SJSA1 (cell line): ENCODE results near the gene UBR1. TPM values are rescaled to one million over a fixed set of nuclear protein-coding genes. Genes with fewer than 3 reads are reported as not detected.
"Not testable (repeated sequence)": the region's sequence is repeated elsewhere in the genome, so short reads cannot be mapped to it uniquely, and the experiment has no call there.

Experiments used
- DNase-seq, 2 experiments: peaks; one replicate each; pipeline ENCODE4 v3.0.0-alpha.2; 2015 to 2020; ENCODE audit warnings: low spot score in 2 of 2, low read depth in 1 of 2
- H3K27ac ChIP-seq: fragments of 250-450 bp; sonication (Bioruptor Pico); 2 replicates; pipeline ENCODE4 v1.5.1; 2020; ENCODE audit warnings: mild to moderate bottlenecking, moderate library complexity
- H3K27me3 ChIP-seq: fragments of 250-450 bp; sonication (Bioruptor Pico); replicated peaks from 2 replicates; pipeline ENCODE4 v1.5.1; 2020; ENCODE audit warnings: mild to moderate bottlenecking, moderate library complexity
- H3K36me3 ChIP-seq: fragments of 250-450 bp; sonication (Bioruptor Pico); 2 replicates; pipeline ENCODE4 v1.5.1; 2020; ENCODE audit warnings: mild to moderate bottlenecking
- H3K4me1 ChIP-seq: fragments of 250-450 bp; sonication (Bioruptor Pico); replicated peaks from 2 replicates; pipeline ENCODE4 v1.6.1; 2021; ENCODE audit warnings: mild to moderate bottlenecking
- H3K4me3 ChIP-seq: fragments of 250-450 bp; sonication (Bioruptor Pico); 2 replicates; pipeline ENCODE4 v1.5.1; 2020; ENCODE audit warnings: mild to moderate bottlenecking
- H3K9me3 ChIP-seq: fragments of 250-450 bp; sonication (Bioruptor Pico); replicated peaks from 2 replicates; pipeline ENCODE4 v1.5.1; 2020; ENCODE audit warnings: mild to moderate bottlenecking
- total RNA-seq: library from RNA; depleted of rRNA; stranded (reverse); fragments of >200 nt; shearing (Covaris generic); gene quantifications from 2 replicates; pipeline ENCODE4 v1.2.3, GENCODE V29; 2014

Gene UBR1
- total RNA-seq, 1 experiment from 2014 or later, result 39.2 TPM

DNA sequence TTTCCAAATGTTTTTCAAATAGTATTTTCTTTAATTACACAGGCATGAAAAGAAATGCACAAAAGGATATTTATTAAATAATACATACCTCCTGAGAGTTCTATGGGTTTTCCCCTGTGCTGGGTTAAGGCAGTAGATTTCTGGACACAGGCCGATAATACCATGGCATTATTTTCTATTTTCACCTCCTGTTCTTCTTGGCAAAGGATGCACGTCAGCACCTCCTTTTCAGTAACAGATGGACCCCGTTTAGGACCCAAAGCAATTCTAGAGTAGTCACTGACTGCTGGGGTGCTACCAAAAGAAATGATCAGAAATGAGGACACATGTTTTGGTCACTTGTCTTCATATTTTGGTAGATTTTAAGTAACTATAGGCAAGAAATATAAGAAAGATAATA lies 98.8 kb downstream of the UBR1 start:
- Histone ChIP-seq H3K4me1 (no peaks in the 10 kb centered on the region), H3K27me3 (no peaks in the 10 kb centered on the region), H3K4me3 (no peak overlapping the region), H3K9me3 (no peaks in the 10 kb centered on the region), H3K27ac (no peak overlapping the region), H3K36me3 (peaks cover 53% of the 10 kb centered on the region)
- DNase-seq, result no peak

- H3K4me3 ChIP-seq, DNase-seq, H3K27me3 ChIP-seq: not testable (repeated sequence)
These were observed 100.8 kb downstream of the UBR1 start for GRCh38 chr15:43004886-43005595.

GRCh38 chr15:42999201-42999779 lies 106.5 kb downstream of the UBR1 start:
- Histone ChIP-seq H3K27ac (no peak overlapping the region), H3K4me1 (peaks cover 5% of the 10 kb centered on the region; the same call in 1 of the 2 replicates), H3K27me3 (no peaks in the 10 kb centered on the region), H3K9me3 (no peaks in the 10 kb centered on the region), H3K36me3 (peaks cover 25% of the 10 kb centered on the region), H3K4me3 (no peak overlapping the region)
- DNase-seq, result no peak

More at GRCh38 chr15:43004886-43005595, 100.8 kb downstream of the UBR1 start:
- peaks cover 44% of the 10 kb centered on the region for H3K36me3 ChIP-seq
- H3K27ac ChIP-seq, H3K4me1 ChIP-seq, H3K9me3 ChIP-seq: not testable (repeated sequence)

DNA sequence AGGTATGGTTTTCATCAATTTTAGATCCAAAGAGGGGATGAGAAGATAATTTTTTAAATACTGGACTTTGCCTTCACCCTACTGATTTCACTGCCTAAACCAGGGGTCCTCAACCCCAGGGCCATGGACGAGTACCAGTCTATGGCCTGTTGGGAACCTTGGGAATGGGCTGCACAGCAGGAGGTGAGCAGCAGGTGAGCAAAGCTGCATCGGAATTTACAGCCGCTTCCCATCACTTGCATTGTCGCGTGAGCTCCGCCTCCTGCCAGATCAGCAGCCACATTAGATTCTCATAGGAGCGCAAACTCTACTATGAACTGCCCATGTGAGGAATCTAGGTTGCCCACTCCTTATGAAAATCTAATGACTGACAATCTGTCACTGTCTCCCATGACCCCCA lies 109.0 kb downstream of the UBR1 start:
- no peaks in the 10 kb centered on the region for H3K9me3 ChIP-seq
- no peak overlapping the region for H3K27ac ChIP-seq
- no peaks in the 10 kb centered on the region for H3K27me3 ChIP-seq
- H3K4me3 ChIP-seq, result no peak overlapping the region
- DNase-seq, result no peak
- peaks cover 20% of the 10 kb centered on the region for H3K36me3 ChIP-seq
- H3K4me1 ChIP-seq, result peaks cover 5% of the 10 kb centered on the region; the same call in 1 of the 2 replicates

DNA sequence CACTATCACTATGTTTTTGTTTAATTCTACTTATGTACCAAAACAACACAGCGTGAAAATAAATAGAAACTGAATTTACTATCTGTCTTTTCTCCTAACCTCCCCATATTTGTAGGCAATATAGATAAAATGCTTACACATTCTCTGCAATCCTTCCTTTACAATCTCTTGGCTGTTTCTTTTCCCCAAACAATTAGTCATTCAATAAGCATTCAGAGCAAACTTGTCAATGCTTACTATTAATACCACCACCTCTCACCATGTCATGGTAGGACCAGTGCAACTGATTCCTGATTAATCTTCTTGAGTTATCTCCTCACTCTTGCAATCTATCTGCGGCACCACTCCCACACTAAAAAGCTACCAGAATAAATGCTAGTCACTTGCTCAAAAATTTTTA lies 111.3 kb downstream of the UBR1 start:
- no peaks in the 10 kb centered on the region for H3K27me3 ChIP-seq
- peak in 1 of 2 experiments; percentile 12 for DNase-seq
- peak overlapping the region; percentile 20; the same call in 1 of the 2 replicates for H3K27ac ChIP-seq
- no peak overlapping the region for H3K4me3 ChIP-seq
- H3K4me1 ChIP-seq, result peaks cover 5% of the 10 kb centered on the region; the same call in 1 of the 2 replicates
- H3K36me3 ChIP-seq, result peaks cover 22% of the 10 kb centered on the region
- no peaks in the 10 kb centered on the region for H3K9me3 ChIP-seq

DNA sequence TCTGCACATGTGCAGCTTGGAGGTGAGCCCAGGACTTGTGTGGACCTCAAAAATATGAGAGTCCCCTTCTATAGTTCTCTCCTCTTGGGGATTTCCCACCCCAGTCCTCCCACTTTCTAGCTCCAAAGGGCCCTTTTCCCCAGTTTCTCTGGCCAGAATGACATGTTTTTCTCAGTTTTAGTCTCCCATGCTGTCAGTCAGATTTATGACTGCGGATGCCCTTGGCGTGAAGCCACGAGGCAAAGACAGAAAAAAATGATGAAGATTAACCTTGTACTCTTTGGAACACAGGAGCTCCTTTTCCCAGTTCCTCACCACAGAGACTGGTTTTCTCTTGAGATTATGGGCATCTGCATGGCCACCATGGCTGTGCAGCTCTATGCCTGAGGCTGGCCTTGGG lies 113.2 kb downstream of the UBR1 start:
- no peak for DNase-seq
- H3K27ac ChIP-seq, result no peak overlapping the region
- no peaks in the 10 kb centered on the region for H3K27me3 ChIP-seq
- peaks cover 5% of the 10 kb centered on the region; the same call in 1 of the 2 replicates for H3K4me1 ChIP-seq
- no peak overlapping the region for H3K4me3 ChIP-seq
- no peaks in the 10 kb centered on the region for H3K9me3 ChIP-seq
- H3K36me3 ChIP-seq, result peaks cover 35% of the 10 kb centered on the region

- H3K4me3 ChIP-seq, result no peak overlapping the region
- H3K36me3 ChIP-seq, result peaks cover 54% of the 10 kb centered on the region
- no peaks in the 10 kb centered on the region for H3K27me3 ChIP-seq
- no peak overlapping the region for H3K27ac ChIP-seq
- no peaks in the 10 kb centered on the region for H3K4me1 ChIP-seq
- no peak for DNase-seq
- no peaks in the 10 kb centered on the region for H3K9me3 ChIP-seq
These were observed 119.0 kb downstream of the UBR1 start for GRCh38 chr15:42986693-42987342.

DNA sequence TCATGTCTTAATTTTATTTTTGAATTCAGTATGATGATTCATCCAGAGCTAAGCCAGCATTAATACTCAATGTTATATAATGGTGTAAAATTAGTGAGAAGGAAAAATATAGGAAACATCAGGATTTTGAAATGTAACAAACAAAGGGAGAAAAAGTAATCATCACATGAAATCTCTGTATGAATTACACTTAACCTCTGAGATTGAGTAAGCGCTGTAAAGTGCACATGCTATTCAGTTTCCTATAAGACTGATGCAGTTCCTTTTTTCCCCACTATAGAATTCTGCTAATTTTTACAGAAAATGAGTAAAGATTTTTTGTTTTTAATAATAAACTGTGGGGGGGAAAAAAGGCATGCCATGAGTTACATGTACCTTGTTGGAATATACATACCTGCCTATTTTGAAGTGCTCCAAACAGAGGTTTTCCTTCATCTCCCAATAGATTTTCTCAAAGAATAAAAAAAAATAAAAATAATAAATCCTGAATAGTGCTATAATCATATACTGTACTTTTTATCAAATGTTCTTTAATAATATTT lies 121.3 kb downstream of the UBR1 start:
- Histone ChIP-seq H3K9me3 (no peaks in the 10 kb centered on the region), H3K27me3 (no peaks in the 10 kb centered on the region), H3K27ac (no peak overlapping the region), H3K36me3 (peaks cover 61% of the 10 kb centered on the region), H3K4me1 (no peaks in the 10 kb centered on the region), H3K4me3 (no peak overlapping the region)
- DNase-seq, result no peak

DNA sequence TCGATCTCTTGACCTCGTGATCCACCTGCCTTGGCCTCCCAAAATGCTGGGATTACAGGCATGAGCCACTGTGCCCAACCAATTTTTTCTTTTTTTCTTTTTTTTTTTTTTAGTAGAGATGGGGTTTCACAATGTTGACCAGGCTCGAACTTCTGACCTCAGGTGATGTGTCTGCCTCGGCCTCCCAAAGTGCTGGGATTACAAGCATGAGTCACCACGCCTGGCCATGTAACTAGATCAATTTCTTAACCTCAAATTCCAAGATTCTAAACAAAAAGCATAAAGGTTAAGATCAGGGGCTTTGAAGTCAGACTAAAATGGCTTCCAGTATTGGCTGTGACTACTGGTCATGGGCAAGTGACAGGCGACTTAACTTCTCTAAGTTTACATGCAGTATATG lies 126.7 kb downstream of the UBR1 start:
- not testable (repeated sequence) for H3K27me3 ChIP-seq, DNase-seq, H3K27ac ChIP-seq, H3K4me3 ChIP-seq, H3K4me1 ChIP-seq, H3K9me3 ChIP-seq
- H3K36me3 ChIP-seq, result peaks cover 54% of the 10 kb centered on the region

DNA sequence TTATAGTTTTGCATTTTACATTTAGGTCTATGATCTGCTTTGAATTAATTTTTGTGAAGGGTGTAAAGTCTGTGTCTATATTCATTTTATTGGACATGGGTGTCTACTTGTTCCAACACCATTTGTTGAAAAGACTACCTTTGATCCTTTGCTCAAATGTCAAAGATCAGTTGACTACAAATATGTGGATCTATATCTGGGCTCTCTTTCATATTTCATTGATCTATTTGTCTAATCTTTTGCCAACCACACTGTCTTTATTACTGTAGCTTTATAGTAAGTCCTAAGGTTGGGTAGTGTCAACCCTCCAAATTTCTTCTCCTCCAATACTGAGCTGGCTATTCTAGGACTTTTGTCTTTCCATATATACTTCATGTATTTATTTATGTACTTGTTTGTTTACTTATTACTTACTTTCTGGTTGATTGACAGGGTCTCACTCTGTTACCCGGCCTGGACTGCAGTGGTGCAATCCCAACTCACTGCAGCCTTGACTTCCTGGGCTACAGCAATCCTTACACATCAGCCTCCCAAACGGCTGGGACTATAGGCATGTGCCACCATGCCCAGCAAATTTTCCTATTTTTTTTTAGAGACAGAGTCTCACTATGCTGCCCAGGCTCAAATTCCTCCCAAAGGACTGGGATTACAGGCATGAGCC lies 131.5 kb downstream of the UBR1 start:
- no peak for DNase-seq
- no peaks in the 10 kb centered on the region for H3K4me1 ChIP-seq
- H3K27ac ChIP-seq, result no peak overlapping the region
- H3K4me3 ChIP-seq, result no peak overlapping the region
- no peaks in the 10 kb centered on the region for H3K9me3 ChIP-seq
- no peaks in the 10 kb centered on the region for H3K27me3 ChIP-seq
- peaks cover 57% of the 10 kb centered on the region for H3K36me3 ChIP-seq

DNA sequence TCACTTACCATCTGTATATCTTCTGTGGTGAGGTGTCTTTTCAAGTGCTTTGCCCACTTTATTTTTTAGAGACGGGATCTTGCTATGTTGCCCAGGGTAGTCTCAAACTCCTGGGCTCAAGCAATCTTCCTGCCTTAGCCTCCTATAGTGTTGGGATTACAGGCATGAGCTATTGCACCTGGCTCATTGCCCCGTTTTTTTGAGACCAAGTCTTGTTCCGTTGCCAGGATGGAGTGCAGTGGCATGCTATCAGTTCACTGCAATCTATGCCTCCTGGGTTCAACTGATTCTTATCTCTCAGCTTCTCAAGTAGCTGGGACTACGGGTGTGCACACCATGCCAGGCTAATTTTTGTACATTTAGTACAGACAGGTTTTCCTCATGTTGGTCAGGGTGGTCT lies 132.7 kb downstream of the UBR1 start:
- Histone ChIP-seq H3K9me3 (no peaks in the 10 kb centered on the region), H3K4me1 (no peaks in the 10 kb centered on the region), H3K27me3 (no peaks in the 10 kb centered on the region), H3K36me3 (peaks cover 64% of the 10 kb centered on the region), H3K4me3 (no peak overlapping the region), H3K27ac (no peak overlapping the region)
- no peak for DNase-seq

- H3K27ac ChIP-seq, result no peak overlapping the region
- no peak for DNase-seq
- peaks cover 58% of the 10 kb centered on the region for H3K36me3 ChIP-seq
- H3K9me3 ChIP-seq, result no peaks in the 10 kb centered on the region
- no peaks in the 10 kb centered on the region for H3K4me1 ChIP-seq
- no peaks in the 10 kb centered on the region for H3K27me3 ChIP-seq
- H3K4me3 ChIP-seq, result no peak overlapping the region
These were observed 134.0 kb downstream of the UBR1 start for GRCh38 chr15:42971830-42972229.

DNA sequence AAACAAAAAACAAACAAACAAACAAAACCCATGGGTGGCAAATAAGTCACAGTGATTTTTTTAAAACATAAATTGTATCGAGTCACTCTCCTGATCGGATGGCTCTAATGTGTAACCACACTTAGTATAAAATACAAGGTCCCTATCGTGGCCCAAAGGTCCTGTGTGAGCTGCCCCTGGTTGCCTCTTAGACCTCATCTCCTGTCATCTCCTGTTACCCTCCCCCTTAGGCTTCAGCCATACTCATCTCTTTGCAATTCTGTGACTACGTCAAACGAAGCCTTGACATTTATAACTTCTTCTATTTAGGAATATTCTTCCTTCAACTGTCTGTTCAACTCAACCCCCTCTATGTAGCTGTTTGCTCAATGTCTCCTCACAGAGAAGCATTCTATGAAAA lies 141.4 kb downstream of the UBR1 start:
- Histone ChIP-seq H3K4me3 (no peak overlapping the region), H3K9me3 (no peaks in the 10 kb centered on the region), H3K36me3 (peaks cover 64% of the 10 kb centered on the region), H3K4me1 (no peaks in the 10 kb centered on the region), H3K27me3 (no peaks in the 10 kb centered on the region), H3K27ac (no peak overlapping the region)
- DNase-seq, result no peak
